BLaER1 treated with 17β-estradiol and CSF1 and Interleukin-3, amounts not matched to agents 10 nM and 100 nM (cell line): ENCODE results near the gene SDHC.

ENCODE experiments used
- H3K27ac ChIP-seq, 11 experiments: shearing (Covaris generic); formaldehyde crosslinking; 2 replicates each; pipeline ENCODE4 v1.8.1; 2022
- H3K27me3 ChIP-seq, 11 experiments: shearing (Covaris generic); formaldehyde crosslinking; 2 replicates each; pipeline ENCODE4 v1.8.1; 2022
- H3K36me3 ChIP-seq, 11 experiments: shearing (Covaris generic); formaldehyde crosslinking; 2 replicates each; pipeline ENCODE4 v1.8.1; 2022
- H3K4me1 ChIP-seq, 10 experiments: shearing (Covaris generic); formaldehyde crosslinking; 2 replicates each; pipeline ENCODE4 v1.8.1; 2022
- H3K4me2 ChIP-seq, 11 experiments: shearing (Covaris generic); formaldehyde crosslinking; 2 replicates each; pipeline ENCODE4 v1.8.1; 2022
- H3K4me3 ChIP-seq, 10 experiments: shearing (Covaris generic); formaldehyde crosslinking; 2 replicates each; pipeline ENCODE4 v1.8.1; 2022
- H3K9ac ChIP-seq, 11 experiments: shearing (Covaris generic); formaldehyde crosslinking; 2 replicates each; pipeline ENCODE4 v1.8.1; 2022
- H3K9me3 ChIP-seq, 11 experiments: shearing (Covaris generic); formaldehyde crosslinking; replicated peaks in 1 of 11; 2 replicates each; pipeline ENCODE4 v1.8.1; 2022
- H4K20me1 ChIP-seq, 11 experiments: shearing (Covaris generic); formaldehyde crosslinking; 2 replicates each; pipeline ENCODE4 v1.8.1; 2022
- Cebpa-rat ChIP-seq, 11 experiments: shearing (Covaris generic); IDR thresholded peaks; 2 replicates each; pipeline ENCODE4 v1.8.1; 2022

Gene SDHC

GRCh38 chr1:161285521-161285920 lies 28.7 kb upstream of the SDHC start:
- TF ChIP-seq Cebpa-rat (IDR thresholded peaks at IDR 0.05) = no peak
- H3K9me3 ChIP-seq = 0 out of 22 replicates have a peak, but pooled peaks cover 0 to 4% (median 0%) of the 10 kb centered on the region in 11 experiments
- no peak overlapping the region for H3K4me3 ChIP-seq
- no peak overlapping the region for H3K4me2 ChIP-seq
- H3K9ac ChIP-seq = no peak overlapping the region
- H4K20me1 ChIP-seq = no peaks in the 10 kb centered on the region; a peak in 1 of 22 replicates
- no peak overlapping the region for H3K27ac ChIP-seq
- H3K4me1 ChIP-seq = peaks cover 0 to 7% (median 6%) of the 10 kb centered on the region in 10 experiments; a peak in 8 of 20 replicates
- H3K27me3 ChIP-seq = no peaks in the 10 kb centered on the region
- H3K36me3 ChIP-seq = peaks cover 0 to 9% (median 0%) of the 10 kb centered on the region in 11 experiments; a peak in 1 of 22 replicates

- H3K9ac ChIP-seq = no peak overlapping the region
- no peaks in the 10 kb centered on the region; a peak in 1 of 22 replicates for H4K20me1 ChIP-seq
- peaks cover 0 to 12% (median 8%) of the 10 kb centered on the region in 10 experiments; a peak in 8 of 20 replicates for H3K4me1 ChIP-seq
- no peak overlapping the region for H3K4me2 ChIP-seq
- no peaks in the 10 kb centered on the region for H3K27me3 ChIP-seq
- TF ChIP-seq Cebpa-rat (IDR thresholded peaks at IDR 0.05) = no peak
- H3K9me3 ChIP-seq = no peaks in the 10 kb centered on the region
- no peak overlapping the region for H3K27ac ChIP-seq
- H3K4me3 ChIP-seq = no peak overlapping the region
- peaks cover 0 to 9% (median 0%) of the 10 kb centered on the region in 11 experiments; a peak in 3 of 22 replicates for H3K36me3 ChIP-seq
These were observed 26.6 kb upstream of the SDHC start for GRCh38 chr1:161287482-161288054.

- Histone ChIP-seq H3K9me3 (no peaks in the 10 kb centered on the region), H3K27ac (no peak overlapping the region), H3K4me1 (peaks cover 0 to 12% (median 8%) of the 10 kb centered on the region in 10 experiments; a peak in 8 of 20 replicates), H3K36me3 (peaks cover 0 to 9% (median 0%) of the 10 kb centered on the region in 11 experiments; a peak in 3 of 22 replicates), H3K9ac (no peak overlapping the region), H3K4me2 (no peak overlapping the region; a peak in 1 of 22 replicates), H4K20me1 (no peaks in the 10 kb centered on the region; a peak in 1 of 22 replicates), H3K27me3 (no peaks in the 10 kb centered on the region), H3K4me3 (no peak overlapping the region)
- TF ChIP-seq Cebpa-rat (IDR thresholded peaks at IDR 0.05) = no peak
These were observed 23.4 kb upstream of the SDHC start for GRCh38 chr1:161290779-161291178.

- no peaks in the 10 kb centered on the region for H3K9me3 ChIP-seq
- no peak overlapping the region for H3K4me3 ChIP-seq
- no peak overlapping the region for H3K9ac ChIP-seq
- H4K20me1 ChIP-seq = peaks cover 0 to 17% (median 0%) of the 10 kb centered on the region in 11 experiments; a peak in 2 of 22 replicates
- peaks cover 7 to 36% (median 24%) of the 10 kb centered on the region in 10 experiments; a peak in 19 of 20 replicates for H3K4me1 ChIP-seq
- no peaks in the 10 kb centered on the region for H3K27me3 ChIP-seq
- TF ChIP-seq Cebpa-rat (IDR thresholded peaks at IDR 0.05) = no peak
- H3K4me2 ChIP-seq = peak overlapping the region in 4 of 11 experiments; percentile 63 to 76 (median 71); a peak in 8 of 22 replicates
- H3K27ac ChIP-seq = no peak overlapping the region
- H3K36me3 ChIP-seq = peaks cover 0 to 9% (median 0%) of the 10 kb centered on the region in 11 experiments; a peak in 2 of 22 replicates
These were observed 16.8 kb upstream of the SDHC start for GRCh38 chr1:161297415-161297814.

- Histone ChIP-seq H3K27me3 (no peaks in the 10 kb centered on the region), H3K27ac (no peak overlapping the region; a peak in 1 of 22 replicates), H3K4me2 (peak overlapping the region in 8 of 11 experiments; percentile 2 to 76 (median 60); a peak in 12 of 22 replicates), H3K9ac (no peak overlapping the region), H3K9me3 (no peaks in the 10 kb centered on the region), H4K20me1 (peaks cover 0 to 19% (median 0%) of the 10 kb centered on the region in 11 experiments; a peak in 5 of 22 replicates), H3K4me1 (peaks cover 10 to 40% (median 29%) of the 10 kb centered on the region in 10 experiments), H3K4me3 (no peak overlapping the region), H3K36me3 (peaks cover 0 to 9% (median 0%) of the 10 kb centered on the region in 11 experiments; a peak in 5 of 22 replicates)
- TF ChIP-seq Cebpa-rat (IDR thresholded peaks at IDR 0.05) = no peak
These were observed 16.1 kb upstream of the SDHC start for GRCh38 chr1:161298116-161298515.

- Histone ChIP-seq H3K27me3 (no peaks in the 10 kb centered on the region), H4K20me1 (peaks cover 0 to 24% (median 0%) of the 10 kb centered on the region in 11 experiments; a peak in 6 of 22 replicates), H3K4me2 (peak overlapping the region; percentile 28 to 78 (median 59); a peak in 19 of 22 replicates)
These were observed 14.8 kb upstream of the SDHC start for GRCh38 chr1:161299347-161299746.

GRCh38 chr1:161300478-161300877 lies 13.7 kb upstream of the SDHC start:
- no peak for TF ChIP-seq Cebpa-rat (IDR thresholded peaks at IDR 0.05)
- no peaks in the 10 kb centered on the region for H3K9me3 ChIP-seq
- peaks cover 34 to 58% (median 51%) of the 10 kb centered on the region in 10 experiments for H3K4me1 ChIP-seq
- H3K4me3 ChIP-seq = no peak overlapping the region
- no peaks in the 10 kb centered on the region for H3K27me3 ChIP-seq
- H3K36me3 ChIP-seq = peaks cover 0 to 18% (median 6%) of the 10 kb centered on the region in 11 experiments; a peak in 10 of 22 replicates
- 0 out of 22 replicates have a peak overlapping the region, but pooled peaks of 1 of the 11 experiments have one; percentile 75 for H3K4me2 ChIP-seq
- H3K9ac ChIP-seq = no peak overlapping the region
- no peak overlapping the region for H3K27ac ChIP-seq
- peaks cover 0 to 24% (median 0%) of the 10 kb centered on the region in 11 experiments; a peak in 6 of 22 replicates for H4K20me1 ChIP-seq

More at GRCh38 chr1:161299347-161299746, 14.8 kb upstream of the SDHC start:
- no peak overlapping the region for H3K4me3 ChIP-seq
- peak overlapping the region in 5 of 11 experiments; percentile 16 to 60 (median 40); a peak in 5 of 22 replicates for H3K9ac ChIP-seq
- no peaks in the 10 kb centered on the region for H3K9me3 ChIP-seq
- H3K27ac ChIP-seq = peak overlapping the region in 5 of 11 experiments; percentile 33 to 51 (median 35); a peak in 5 of 22 replicates
- peaks cover 0 to 17% (median 6%) of the 10 kb centered on the region in 11 experiments; a peak in 10 of 22 replicates for H3K36me3 ChIP-seq
- peaks cover 23 to 53% (median 41%) of the 10 kb centered on the region in 10 experiments for H3K4me1 ChIP-seq
- TF ChIP-seq Cebpa-rat (IDR thresholded peaks at IDR 0.05) = no peak

- peak overlapping the region; percentile 80 to 91 (median 87) for H3K9ac ChIP-seq
- peak overlapping the region; percentile 60 to 93 (median 91) for H3K27ac ChIP-seq
- H3K4me1 ChIP-seq = peaks cover 50 to 65% (median 58%) of the 10 kb centered on the region in 10 experiments
- TF ChIP-seq Cebpa-rat (IDR thresholded peaks at IDR 0.05) = no peak
- H4K20me1 ChIP-seq = peaks cover 0 to 7% (median 0%) of the 10 kb centered on the region in 11 experiments; a peak in 5 of 22 replicates
- H3K9me3 ChIP-seq = no peaks in the 10 kb centered on the region
- peak overlapping the region; percentile 55 to 82 (median 74) for H3K4me3 ChIP-seq
- peak overlapping the region; percentile 87 to 100 (median 96) for H3K4me2 ChIP-seq
- H3K36me3 ChIP-seq = peaks cover 0 to 18% (median 6%) of the 10 kb centered on the region in 11 experiments; a peak in 10 of 22 replicates
- H3K27me3 ChIP-seq = no peaks in the 10 kb centered on the region
These were observed 9.0 kb upstream of the SDHC start for GRCh38 chr1:161304927-161305866.
